Kidney (tissue), 22 donors: ENCODE results near the gene PGM2. TPM values are rescaled to one million over a fixed set of nuclear protein-coding genes. Genes with fewer than 3 reads are reported as not detected.

ENCODE experiments used
- DNase-seq, 5 donors: peaks; one replicate each; pipeline ENCODE4 v3.0.0-alpha.2; 2013 to 2020
- FAIRE-seq: peaks from 2 replicates; lab custom pipeline; 2012; peaks lifted over from hg19 to GRCh38; lab: Jason Lieb, UNC
- H3K27ac ChIP-seq, 2 donors: one replicate each; pipeline ENCODE4 v1.7.0; 2013; ENCODE audit warnings: low read depth in 2 of 2, low read length in 2 of 2, inconsistent platforms in 1 of 2
- H3K27me3 ChIP-seq: one replicate; pipeline ENCODE4 v1.7.1; 2013; ENCODE audit warnings: low read length, inconsistent platforms; ENCODE audit not compliant: control insufficient read depth, insufficient read depth
- H3K36me3 ChIP-seq, 3 donors: one replicate each; pipeline versions ENCODE4 v1.7.0 to v1.7.1; 2013; ENCODE audit warnings: low read length in 3 of 3, control low read depth in 1 of 3, inconsistent platforms in 1 of 3; ENCODE audit not compliant: insufficient read depth in 3 of 3, control insufficient read depth in 2 of 3
- H3K4me1 ChIP-seq, 3 donors: one replicate each; pipeline versions ENCODE4 v1.7.0 to v1.7.1; 2013; ENCODE audit warnings: low read length in 3 of 3, inconsistent platforms in 1 of 3, low read depth in 1 of 3; ENCODE audit not compliant: control insufficient read depth in 2 of 3, insufficient read depth in 2 of 3
- H3K4me3 ChIP-seq, 3 donors: one replicate each; pipeline versions ENCODE4 v1.7.0 to v1.8.1; 2013; ENCODE audit warnings: low read length in 3 of 3, control low read depth in 1 of 3, inconsistent platforms in 1 of 3
- H3K9ac ChIP-seq, 3 donors: one replicate each; pipeline versions ENCODE4 v1.7.0 to v1.7.1; 2013; ENCODE audit warnings: low read length in 3 of 3, control low read depth in 1 of 3, inconsistent platforms in 1 of 3
- H3K9me3 ChIP-seq, 3 donors: one replicate each; pipeline versions ENCODE4 v1.7.0 to v1.7.1; 2013; ENCODE audit warnings: low read length in 3 of 3, control low read depth in 1 of 3, inconsistent platforms in 1 of 3; ENCODE audit not compliant: control insufficient read depth in 2 of 3, insufficient read depth in 1 of 3
- CTCF ChIP-seq: IDR thresholded peaks from 3 replicates; pipeline ENCODE4 v1.5.1; 2012; ENCODE audit warnings: mild to moderate bottlenecking, moderate library complexity, borderline replicate concordance; ENCODE audit not compliant: insufficient read depth; ENCODE audit errors: extremely low read depth
- intact Hi-C: fragments of 100-400 bp; cut with DNase I; formaldehyde crosslinking; loops from one replicate; pipeline ENCODE4 v1.11.1; 2022
- long read RNA-seq, 10 donors: library from polyadenylated mRNA in 1 of 10; unstranded in 1 of 10; transcript quantifications; one replicate each; pipeline ENCODE4 v2.0.0 and lab custom pipeline, GENCODE V29; 2021 to 2026
- polyA plus RNA-seq: library from polyadenylated mRNA; stranded (reverse); fragments of 350-450 nt; fragmentation: Illumina TruSeq; extraction: RNeasy Lipid Tissue Mini Kit (QIAGEN cat#74804); gene quantifications from one replicate; pipeline ENCODE4 v1.2.3, GENCODE V29; 2014; ENCODE audit warnings: low read depth, low replicate concordance; ENCODE audit not compliant: insufficient read depth
- total RNA-seq: library from RNA; stranded (reverse); fragmentation: NEBNext Ultra II Directional; extraction: Animal tissue kit (Norgen Biotek cat#: 25700); gene quantifications from one replicate; pipeline ENCODE4 v1.2.1, GENCODE V29; 2021
- donor health status: control.
- donor health status: control.
- donor health status: control.
- donor health status: control.
- donor health status: control.
- donor health status: DM: yes; HTN: yes; CAD: no.
- donor health status: Normal renal cell carcinoma (clear cell type).

PGM2 gene
- total RNA-seq, result 30.7 TPM
- 15.5 TPM for polyA plus RNA-seq
- long read RNA-seq, donor 1, transcript PGM2-201 (14 exons, 3,264 nt), result major isoform, 6 of 6 reads
- long read RNA-seq, donor 1, partial matches to known transcripts, result 0 of 6 reads
- long read RNA-seq, donor 1, other reads (novel, unspliced or antisense), result 0 of 6 reads
- long read RNA-seq, donor 2, partial matches to known transcripts, result 5 of 9 reads
- long read RNA-seq, donor 2, other reads (novel, unspliced or antisense), result 0 of 9 reads
- long read RNA-seq, donor 3, transcript PGM2-201 (14 exons, 3,264 nt), result major isoform, 5 of 12 reads
- long read RNA-seq, donor 3, partial matches to known transcripts, result 7 of 12 reads
- long read RNA-seq, donor 3, other reads (novel, unspliced or antisense), result 0 of 12 reads
- long read RNA-seq, donor 4, partial matches to known transcripts, result 7 of 10 reads
- long read RNA-seq, donor 4, other reads (novel, unspliced or antisense), result 0 of 10 reads
- long read RNA-seq, donor 5, partial matches to known transcripts, result 0 of 1 reads
- long read RNA-seq, donor 5, other reads (novel, unspliced or antisense), result 0 of 1 reads
- long read RNA-seq, donor 6, transcript PGM2-201 (14 exons, 3,264 nt), result major isoform, 16 of 16 reads
- long read RNA-seq, donor 6, partial matches to known transcripts, result 0 of 16 reads
- long read RNA-seq, donor 6, other reads (novel, unspliced or antisense), result 0 of 16 reads
- long read RNA-seq, donor 7, transcript PGM2-201 (14 exons, 3,264 nt), result major isoform, 13 of 20 reads
- long read RNA-seq, donor 7, partial matches to known transcripts, result 2 of 20 reads
- long read RNA-seq, donor 7, other reads (novel, unspliced or antisense), result 5 of 20 reads
- long read RNA-seq, donor 8, transcript PGM2-201 (14 exons, 3,264 nt), result major isoform, 5 of 5 reads
- long read RNA-seq, donor 8, partial matches to known transcripts, result 0 of 5 reads
- long read RNA-seq, donor 8, other reads (novel, unspliced or antisense), result 0 of 5 reads
- long read RNA-seq, donor 9, partial matches to known transcripts, result 0 of 2 reads
- long read RNA-seq, donor 9, other reads (novel, unspliced or antisense), result 0 of 2 reads
- long read RNA-seq, donor 10, partial matches to known transcripts, result 0 of 2 reads
- long read RNA-seq, donor 10, other reads (novel, unspliced or antisense), result 0 of 2 reads

- intact Hi-C loops, result no loop called here
These were observed at the start of gene PGM2 for GRCh38 chr4:37826295-37827029. Gene PGM2, plus strand, starts transcription at chr4:37826686. Its CDS starts 47 bp downstream, at chr4:37826733.

GRCh38 chr4:37779896-37780295, 46.6 kb upstream of the PGM2 start:
- Histone ChIP-seq H3K27me3 (no peaks in the 10 kb centered on the region), H3K4me3 (no peak overlapping the region), H3K9ac (no peak overlapping the region), H3K4me1 (no peaks in the 10 kb centered on the region), H3K27ac (no peak overlapping the region), H3K9me3 (no peaks in the 10 kb centered on the region), H3K36me3 (no peaks in the 10 kb centered on the region)
- intact Hi-C loops, result no loop called here
- no peak for FAIRE-seq
- DNase-seq, result no peak
- no peak for TF ChIP-seq CTCF

More at GRCh38 chr4:37826295-37827029, at the start of gene PGM2:
- H3K9me3 ChIP-seq, result no peaks in the 10 kb centered on the region
- FAIRE-seq, result no peak
- DNase-seq, result peak; percentile 90 to 97 (median 93)
- H3K27me3 ChIP-seq, result no peaks in the 10 kb centered on the region
- TF ChIP-seq CTCF, result no peak
- H3K4me1 ChIP-seq, result peaks cover 0 to 12% (median 6%) of the 10 kb centered on the region in 3 donors
- peaks cover 0 to 2% (median 2%) of the 10 kb centered on the region in 3 donors for H3K36me3 ChIP-seq
- peak within 1 kb of the TSS; percentile 73 to 85 for H3K27ac ChIP-seq
- peak within 1 kb of the TSS; percentile 30 to 89 (median 89) for H3K9ac ChIP-seq
- H3K4me3 ChIP-seq, result peak within 1 kb of the TSS; percentile 88 to 94 (median 93)

GRCh38 chr4:37780444-37781130, 45.9 kb upstream of the PGM2 start:
- Histone ChIP-seq H3K27me3 (no peaks in the 10 kb centered on the region), H3K4me3 (no peak overlapping the region), H3K9me3 (no peaks in the 10 kb centered on the region), H3K9ac (no peak overlapping the region), H3K27ac (no peak overlapping the region), H3K4me1 (no peaks in the 10 kb centered on the region), H3K36me3 (no peaks in the 10 kb centered on the region)
- FAIRE-seq (no peak), DNase-seq (peak in 3 of 5 donors; percentile 21 to 65 (median 37))
- TF ChIP-seq CTCF, result peak; percentile 23
- intact Hi-C loops, result no loop called here
